Measurements from ENCODE around the gene USP17L17.
"Not testable (repeated sequence)": the region's sequence is repeated elsewhere in the genome, so short reads cannot be mapped to it uniquely, and the experiment has no call there.

The USP17L17 gene, protein sequence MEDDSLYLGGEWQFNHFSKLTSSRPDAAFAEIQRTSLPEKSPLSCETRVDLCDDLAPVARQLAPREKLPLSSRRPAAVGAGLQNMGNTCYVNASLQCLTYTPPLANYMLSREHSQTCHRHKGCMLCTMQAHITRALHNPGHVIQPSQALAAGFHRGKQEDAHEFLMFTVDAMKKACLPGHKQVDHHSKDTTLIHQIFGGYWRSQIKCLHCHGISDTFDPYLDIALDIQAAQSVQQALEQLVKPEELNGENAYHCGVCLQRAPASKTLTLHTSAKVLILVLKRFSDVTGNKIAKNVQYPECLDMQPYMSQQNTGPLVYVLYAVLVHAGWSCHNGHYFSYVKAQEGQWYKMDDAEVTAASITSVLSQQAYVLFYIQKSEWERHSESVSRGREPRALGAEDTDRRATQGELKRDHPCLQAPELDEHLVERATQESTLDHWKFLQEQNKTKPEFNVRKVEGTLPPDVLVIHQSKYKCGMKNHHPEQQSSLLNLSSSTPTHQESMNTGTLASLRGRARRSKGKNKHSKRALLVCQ

GRCh38 chr4:9243579-9243978 lies at the start of gene USP17L17:
TSS of gene USP17L17 (plus strand) at chr4:9243879. CDS start at chr4:9243879, 0 bp downstream.
- not testable (repeated sequence) for DNase-seq (ENCODE audit: low spot score)

DNA sequence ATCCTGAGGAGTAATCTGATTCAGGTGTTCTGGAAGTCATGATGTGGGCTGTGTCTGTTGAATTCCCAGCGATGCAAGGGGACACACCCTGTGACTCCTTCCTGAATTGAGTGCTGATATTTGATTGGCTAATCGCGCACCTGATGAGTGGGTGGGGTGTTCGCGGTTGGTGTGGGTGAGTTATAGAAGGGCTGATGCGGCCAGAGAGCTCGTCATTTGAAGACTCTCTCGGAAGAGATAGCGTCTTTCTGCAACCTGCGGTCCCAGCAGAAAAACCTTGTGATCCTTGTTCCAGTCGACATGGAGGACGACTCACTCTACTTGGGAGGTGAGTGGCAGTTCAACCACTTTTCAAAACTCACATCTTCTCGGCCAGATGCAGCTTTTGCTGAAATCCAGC lies 33.3 kb upstream of the USP17L17 start, which contains the start of gene USP17L10:
USP17L10 (plus strand) TSS at position 301 of the 400 bp plus-strand sequence; CDS start at position 301, 0 bp downstream.
- DNase-seq (ENCODE audit: low spot score), result not testable (repeated sequence)

DNA sequence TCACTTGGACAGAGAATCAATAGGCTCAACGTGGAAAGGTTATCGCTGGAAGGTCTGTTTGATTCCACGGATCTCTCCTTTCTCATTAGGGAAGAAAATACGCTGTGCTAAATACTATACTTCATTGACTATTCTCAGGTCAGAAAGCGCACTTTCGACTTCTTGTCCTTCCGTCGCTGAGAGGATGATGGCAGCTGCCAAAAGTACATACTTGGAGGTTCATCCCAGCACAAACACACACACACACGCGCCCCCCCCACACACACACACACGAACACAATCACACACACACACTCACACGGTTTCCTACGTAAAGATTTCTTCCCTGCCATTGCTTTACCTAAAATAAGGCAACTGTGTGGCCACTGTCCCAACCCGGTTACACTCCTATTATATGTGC lies 29.0 kb upstream of the USP17L17 start:
- DNase-seq (ENCODE audit: low spot score), result not testable (repeated sequence)

DNA sequence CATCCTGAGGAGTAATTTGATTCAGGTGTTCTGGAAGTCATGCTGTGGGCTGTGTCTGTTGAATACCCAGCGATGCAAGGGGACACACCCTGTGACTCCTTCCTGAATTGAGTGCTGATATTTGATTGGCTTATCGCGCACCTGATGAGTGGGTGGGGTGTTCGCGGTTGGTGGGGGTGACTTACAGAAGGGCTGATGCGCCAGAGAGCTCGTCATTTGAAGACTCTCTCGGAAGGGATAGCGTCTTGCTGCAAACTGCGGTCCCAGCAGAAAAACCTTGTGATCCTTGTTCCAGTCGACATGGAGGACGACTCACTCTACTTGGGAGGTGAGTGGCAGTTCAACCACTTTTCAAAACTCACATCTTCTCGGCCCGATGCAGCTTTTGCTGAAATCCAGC lies 28.6 kb upstream of the USP17L17 start, which contains the start of gene USP17L11:
USP17L11 (plus strand) TSS at position 301 of the 400 bp plus-strand sequence; CDS start at position 301, 0 bp downstream.
- not testable (repeated sequence) for DNase-seq (ENCODE audit: low spot score)

DNA sequence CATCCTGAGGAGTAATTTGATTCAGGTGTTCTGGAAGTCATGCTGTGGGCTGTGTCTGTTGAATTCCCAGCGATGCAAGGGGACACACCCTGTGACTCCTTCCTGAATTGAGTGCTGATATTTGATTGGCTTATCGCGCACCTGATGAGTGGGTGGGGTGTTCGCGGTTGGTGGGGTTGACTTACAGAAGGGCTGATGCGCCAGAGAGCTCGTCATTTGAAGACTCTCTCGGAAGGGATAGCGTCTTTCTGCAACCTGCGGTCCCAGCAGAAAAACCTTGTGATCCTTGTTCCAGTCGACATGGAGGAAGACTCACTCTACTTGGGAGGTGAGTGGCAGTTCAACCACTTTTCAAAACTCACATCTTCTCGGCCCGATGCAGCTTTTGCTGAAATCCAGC lies 23.8 kb upstream of the USP17L17 start, which contains the start of gene USP17L12:
USP17L12 (plus strand) TSS at position 301 of the 400 bp plus-strand sequence; CDS start at position 301, 0 bp downstream.
- not testable (repeated sequence) for DNase-seq (ENCODE audit: low spot score)

DNA sequence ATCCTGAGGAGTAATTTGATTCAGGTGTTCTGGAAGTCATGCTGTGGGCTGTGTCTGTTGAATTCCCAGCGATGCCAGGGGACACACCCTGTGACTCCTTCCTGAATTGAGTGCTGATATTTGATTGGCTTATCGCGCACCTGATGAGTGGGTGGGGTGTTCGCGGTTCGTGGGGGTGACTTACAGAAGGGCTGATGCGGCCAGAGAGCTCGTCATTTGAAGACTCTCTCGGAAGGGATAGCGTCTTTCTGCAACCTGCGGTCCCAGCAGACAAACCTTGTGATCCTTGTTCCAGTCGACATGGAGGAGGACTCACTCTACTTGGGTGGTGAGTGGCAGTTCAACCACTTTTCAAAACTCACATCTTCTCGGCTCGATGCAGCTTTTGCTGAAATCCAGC lies 19.1 kb upstream of the USP17L17 start, which contains the start of gene USP17L13:
USP17L13 (plus strand) TSS at position 301 of the 400 bp plus-strand sequence; CDS start at position 301, 0 bp downstream.
- DNase-seq (ENCODE audit: low spot score), result not testable (repeated sequence)

DNA sequence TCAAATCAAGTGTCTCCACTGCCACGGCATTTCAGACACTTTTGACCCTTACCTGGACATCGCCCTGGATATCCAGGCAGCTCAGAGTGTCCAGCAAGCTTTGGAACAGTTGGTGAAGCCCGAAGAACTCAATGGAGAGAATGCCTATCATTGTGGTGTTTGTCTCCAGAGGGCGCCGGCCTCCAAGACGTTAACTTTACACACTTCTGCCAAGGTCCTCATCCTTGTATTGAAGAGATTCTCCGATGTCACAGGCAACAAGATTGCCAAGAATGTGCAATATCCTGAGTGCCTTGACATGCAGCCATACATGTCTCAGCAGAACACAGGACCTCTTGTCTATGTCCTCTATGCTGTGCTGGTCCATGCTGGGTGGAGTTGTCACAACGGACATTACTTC lies 13.4 kb upstream of the USP17L17 start:
- DNase-seq (ENCODE audit: low spot score), result peak; percentile 0

DNA sequence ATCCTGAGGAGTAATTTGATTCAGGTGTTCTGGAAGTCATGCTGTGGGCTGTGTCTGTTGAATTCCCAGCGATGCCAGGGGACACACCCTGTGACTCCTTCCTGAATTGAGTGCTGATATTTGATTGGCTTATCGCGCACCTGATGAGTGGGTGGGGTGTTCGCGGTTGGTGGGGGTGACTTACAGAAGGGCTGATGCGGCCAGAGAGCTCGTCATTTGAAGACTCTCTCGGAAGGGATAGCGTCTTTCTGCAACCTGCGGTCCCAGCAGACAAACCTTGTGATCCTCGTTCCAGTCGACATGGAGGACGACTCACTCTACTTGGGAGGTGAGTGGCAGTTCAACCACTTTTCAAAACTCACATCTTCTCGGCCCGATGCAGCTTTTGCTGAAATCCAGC lies 9.6 kb upstream of the USP17L17 start, which contains the start of gene USP17L15:
USP17L15 (plus strand) TSS at position 301 of the 400 bp plus-strand sequence; CDS start at position 301, 0 bp downstream.
- not testable (repeated sequence) for DNase-seq (ENCODE audit: low spot score)

GRCh38 chr4:9238461-9238860 lies 5.2 kb upstream of the USP17L17 start:
- not testable (repeated sequence) for DNase-seq (ENCODE audit: low spot score)

- DNase-seq (ENCODE audit: low spot score), result peak; percentile 0
Measured at GRCh38 chr4:9247953-9248680, 4.4 kb downstream of the USP17L17 start, which contains the start of gene USP17L18. TSS of gene USP17L18 (plus strand) at chr4:9248630. CDS start at chr4:9248630, 0 bp downstream.

GRCh38 chr4:9253078-9253477 lies 9.4 kb downstream of the USP17L17 start, which contains the start of gene USP17L19:
TSS of gene USP17L19 (plus strand) at chr4:9253378. CDS start at chr4:9253378, 0 bp downstream.
- DNase-seq (ENCODE audit: low spot score), result not testable (repeated sequence)

GRCh38 chr4:9257824-9258223 lies 14.1 kb downstream of the USP17L17 start, which contains the start of gene USP17L20:
TSS of gene USP17L20 (plus strand) at chr4:9258124. CDS start at chr4:9258124, 0 bp downstream.
- not testable (repeated sequence) for DNase-seq (ENCODE audit: low spot score)

GRCh38 chr4:9262572-9262971 lies 18.9 kb downstream of the USP17L17 start, which contains the start of gene USP17L21:
TSS of gene USP17L21 (plus strand) at chr4:9262872. CDS start at chr4:9262872, 0 bp downstream.
- not testable (repeated sequence) for DNase-seq (ENCODE audit: low spot score)

DNA sequence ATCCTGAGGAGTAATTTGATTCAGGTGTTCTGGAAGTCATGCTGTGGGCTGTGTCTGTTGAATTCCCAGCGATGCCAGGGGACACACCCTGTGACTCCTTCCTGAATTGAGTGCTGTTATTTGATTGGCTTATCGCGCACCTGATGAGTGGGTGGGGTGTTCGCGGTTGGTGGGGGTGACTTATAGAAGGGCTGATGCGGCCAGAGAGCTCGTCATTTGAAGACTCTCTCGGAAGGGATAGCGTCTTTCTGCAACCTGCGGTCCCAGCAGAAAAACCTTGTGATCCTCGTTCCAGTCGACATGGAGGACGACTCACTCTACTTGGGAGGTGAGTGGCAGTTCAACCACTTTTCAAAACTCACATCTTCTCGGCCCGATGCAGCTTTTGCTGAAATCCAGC lies 23.6 kb downstream of the USP17L17 start, which contains the start of gene USP17L22:
USP17L22 (plus strand) TSS at position 301 of the 400 bp plus-strand sequence; CDS start at position 301, 0 bp downstream.
- DNase-seq (ENCODE audit: low spot score), result not testable (repeated sequence)

DNA sequence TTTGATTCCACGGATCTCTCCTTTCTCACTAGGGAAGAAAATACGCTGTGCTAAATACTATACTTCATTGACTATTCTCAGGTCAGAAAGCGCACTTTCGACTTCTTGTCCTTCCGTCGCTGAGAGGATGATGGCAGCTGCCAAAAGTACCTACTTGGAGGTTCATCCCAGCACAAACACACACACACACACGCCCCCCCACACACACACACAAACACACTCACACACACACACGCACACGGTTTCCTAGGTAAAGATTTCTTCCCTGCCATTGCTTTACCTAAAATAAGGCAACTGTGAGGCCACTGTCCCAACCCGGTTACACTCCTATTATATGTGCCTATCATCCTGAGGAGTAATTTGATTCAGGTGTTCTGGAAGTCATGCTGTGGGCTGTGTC lies 28.0 kb downstream of the USP17L17 start:
- DNase-seq (ENCODE audit: low spot score), result peak; percentile 0

All from activated CD4-positive, alpha-beta T cell treated with anti-CD3 and anti-CD28 coated beads, Interleukin-2, Interleukin-4, amounts not matched to agents 100 ng/mL and 50 ng/mL, durations not matched to agents 16 hours and 8 hours (primary cell).